Measurements from ENCODE around the gene TNRC18. TPM values are rescaled to one million over a fixed set of nuclear protein-coding genes. Genes with fewer than 3 reads are reported as not detected.

TNRC18 gene
- total and polyA plus RNA-seq, 4 experiments from 2014 or later = 0.11 to 48.9 (median 24.5) TPM

DNA sequence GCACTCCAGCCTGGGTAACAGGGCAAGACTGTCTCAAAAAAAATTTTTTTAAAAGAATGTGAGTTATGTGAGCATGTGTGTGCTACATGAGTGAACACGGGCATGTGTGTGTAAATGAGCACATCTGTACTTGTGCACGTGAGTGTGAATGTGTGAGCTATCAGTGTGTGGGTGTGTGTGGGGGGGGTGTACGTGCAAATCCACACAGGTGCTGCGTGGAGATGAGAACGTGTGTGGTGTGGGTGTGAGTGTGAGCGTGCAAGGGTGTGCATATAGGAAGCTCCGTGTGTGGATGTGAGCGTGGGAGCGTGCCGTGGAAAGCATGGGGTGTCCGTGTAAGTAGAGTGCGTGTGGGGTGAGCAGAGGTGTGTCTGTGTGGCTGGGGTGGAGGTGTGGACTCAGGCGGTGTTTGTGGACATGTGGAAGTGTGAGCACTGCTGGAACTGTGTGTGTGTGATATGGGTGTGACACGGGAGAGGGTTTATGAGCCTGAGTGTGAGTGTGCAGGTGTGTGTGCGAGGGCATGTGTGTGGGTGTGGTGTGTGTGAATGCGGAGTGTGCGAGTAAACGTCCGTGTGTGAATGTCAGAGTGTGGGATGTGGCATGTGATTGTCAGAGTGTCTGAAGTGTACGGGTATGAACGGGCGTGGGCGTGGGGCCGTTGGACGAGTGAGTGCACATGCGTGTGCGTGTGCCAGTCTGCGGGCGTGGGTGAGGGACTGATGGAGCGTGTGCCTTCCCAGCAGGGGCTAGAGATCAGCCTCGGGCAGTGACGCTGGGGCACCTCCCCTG is 45.9 kb upstream of the TNRC18 start:
- Mint-ChIP-seq H3K27me3 (no peaks in the 10 kb centered on the region), H3K36me3 (peaks cover 6 to 14% of the 10 kb centered on the region in 2 donors), H3K4me1 (peaks cover 0 to 6% (median 0%) of the 10 kb centered on the region in 4 donors), H3K9me3 (peaks cover 0 to 5% (median 0%) of the 10 kb centered on the region in 8 donors), H3K27ac (peak overlapping the region in 3 of 7 donors; percentile 4 to 51 (median 38)), H3K4me3 (no peak overlapping the region)
- intact Hi-C loops (cut with micrococcal nuclease) = no loop called here
- H3K27ac ChIP-seq (ENCODE audit: low read depth, low read length) = no peak overlapping the region
- H3K36me3 ChIP-seq (ENCODE audit: insufficient read depth, low read length) = no peaks in the 10 kb centered on the region
- H3K4me3 ChIP-seq (ENCODE audit: low read length in 2 of 2) = no peak overlapping the region
- CTCF ChIA-PET (ENCODE audit: partially characterized antibody) = no interaction called here
- H3K4me1 ChIP-seq (ENCODE audit: insufficient read depth, low read length) = no peaks in the 10 kb centered on the region
- no peak for DNase-seq
- no peaks in the 10 kb centered on the region for H3K9me3 ChIP-seq (ENCODE audit: control insufficient read depth in 1 of 2, low read length in 2 of 2)
- no peaks in the 10 kb centered on the region for H3K27me3 ChIP-seq (ENCODE audit: insufficient read depth, low read length)
- POLR2A ChIA-PET (ENCODE audit: partially characterized antibody) = no interaction called here

DNA sequence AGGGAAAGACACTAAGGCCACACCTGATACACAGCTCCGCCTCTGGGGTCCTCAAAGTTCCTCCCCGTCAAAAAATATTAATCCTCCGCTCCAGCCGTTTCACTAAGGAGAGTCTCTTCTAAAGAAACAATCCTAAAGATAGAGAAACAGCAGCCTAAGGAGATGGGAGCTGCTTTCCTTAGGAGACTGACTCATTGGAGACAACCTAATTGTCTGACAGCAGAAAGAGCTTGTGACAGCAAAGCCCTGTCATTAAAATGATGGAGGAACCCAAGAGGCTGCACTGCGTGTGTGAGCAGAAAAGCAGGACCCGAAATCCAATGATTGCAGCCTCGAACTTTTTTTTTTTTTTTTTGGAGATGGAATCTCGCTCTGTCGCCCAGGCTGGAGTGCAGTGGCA is 44.0 kb upstream of the TNRC18 start:
- Histone ChIP-seq H3K27ac (ENCODE audit: low read depth, low read length) (no peak overlapping the region), H3K4me3 (ENCODE audit: low read length in 2 of 2) (no peak overlapping the region), H3K9me3 (ENCODE audit: control insufficient read depth in 1 of 2, low read length in 2 of 2) (no peaks in the 10 kb centered on the region), H3K27me3 (ENCODE audit: insufficient read depth, low read length) (no peaks in the 10 kb centered on the region), H3K36me3 (ENCODE audit: insufficient read depth, low read length) (no peaks in the 10 kb centered on the region), H3K4me1 (ENCODE audit: insufficient read depth, low read length) (no peaks in the 10 kb centered on the region)
- DNase-seq = no peak
- Mint-ChIP-seq H3K4me3 (no peak overlapping the region), H3K27me3 (no peaks in the 10 kb centered on the region), H3K27ac (no peak overlapping the region), H3K9me3 (peaks cover 0 to 2% (median 0%) of the 10 kb centered on the region in 8 donors), H3K4me1 (peaks cover 0 to 5% (median 0%) of the 10 kb centered on the region in 4 donors), H3K36me3 (peaks cover 3 to 10% of the 10 kb centered on the region in 2 donors)
- CTCF ChIA-PET (ENCODE audit: partially characterized antibody) = no interaction called here
- POLR2A ChIA-PET (ENCODE audit: partially characterized antibody) = no interaction called here
- intact Hi-C loops (cut with micrococcal nuclease) = no loop called here

DNA sequence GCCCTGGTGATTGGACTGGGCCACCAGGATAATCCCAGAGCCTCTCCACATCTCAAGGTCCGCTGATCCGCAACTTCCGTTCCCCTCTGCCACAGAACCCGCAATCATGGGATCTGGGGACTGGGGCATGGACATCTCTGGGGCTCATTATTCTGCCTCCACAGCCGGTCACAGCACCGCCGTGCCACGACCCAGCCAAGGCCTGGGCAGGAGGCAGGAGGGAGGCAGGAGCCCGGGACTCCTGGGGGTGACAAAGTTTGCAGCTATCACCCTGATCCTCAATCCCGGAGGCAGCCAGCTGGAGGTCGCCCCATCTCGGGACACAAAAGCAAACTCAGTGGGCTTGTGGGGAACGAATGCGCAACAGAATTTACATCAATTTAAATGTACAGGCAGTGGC is 42.9 kb upstream of the TNRC18 start:
- Mint-ChIP-seq H3K36me3 (peaks cover 2 to 4% of the 10 kb centered on the region in 2 donors), H3K27ac (no peak overlapping the region)
- CTCF ChIA-PET (ENCODE audit: partially characterized antibody) = no interaction called here

DNA sequence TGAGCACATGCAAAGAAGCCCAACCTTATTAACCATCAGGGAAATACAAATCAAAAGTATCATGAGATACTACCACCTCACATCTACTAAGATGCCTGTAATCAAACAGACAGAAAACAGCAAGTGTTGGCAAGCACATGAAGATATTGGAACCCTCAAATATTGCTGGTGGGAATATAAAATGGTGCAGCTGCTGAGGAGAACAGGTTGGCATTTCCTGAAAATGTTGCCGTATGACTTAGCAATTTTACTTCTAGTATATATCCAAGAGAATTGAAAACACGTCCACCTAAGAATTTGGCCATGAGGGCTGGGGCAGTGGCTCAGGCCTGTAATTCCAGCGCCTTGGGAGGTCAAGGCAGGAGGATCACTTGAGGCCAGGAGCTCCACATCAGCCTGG is 39.4 kb upstream of the TNRC18 start:
- CTCF ChIA-PET (ENCODE audit: partially characterized antibody) = no interaction called here
- intact Hi-C loops (cut with micrococcal nuclease) = no loop called here
- H3K27ac ChIP-seq (ENCODE audit: low read depth, low read length) = no peak overlapping the region
- Mint-ChIP-seq H3K9me3 (no peaks in the 10 kb centered on the region), H3K4me1 (no peaks in the 10 kb centered on the region), H3K4me3 (no peak overlapping the region), H3K27ac (no peak overlapping the region), H3K27me3 (no peaks in the 10 kb centered on the region), H3K36me3 (peaks cover 0 to 3% of the 10 kb centered on the region in 2 donors)
- H3K9me3 ChIP-seq (ENCODE audit: control insufficient read depth in 1 of 2, low read length in 2 of 2) = no peaks in the 10 kb centered on the region
- no peak for DNase-seq
- H3K27me3 ChIP-seq (ENCODE audit: insufficient read depth, low read length) = no peaks in the 10 kb centered on the region
- H3K36me3 ChIP-seq (ENCODE audit: insufficient read depth, low read length) = no peaks in the 10 kb centered on the region
- H3K4me1 ChIP-seq (ENCODE audit: insufficient read depth, low read length) = no peaks in the 10 kb centered on the region
- no peak overlapping the region for H3K4me3 ChIP-seq (ENCODE audit: low read length in 2 of 2)
- POLR2A ChIA-PET (ENCODE audit: partially characterized antibody) = no interaction called here

More for the DNA sequence above, 42.9 kb upstream of the TNRC18 start:
- Mint-ChIP-seq H3K27me3 (no peaks in the 10 kb centered on the region), H3K4me1 (peaks cover 0 to 5% (median 0%) of the 10 kb centered on the region in 4 donors), H3K9me3 (no peaks in the 10 kb centered on the region), H3K4me3 (no peak overlapping the region)
- intact Hi-C loops (cut with micrococcal nuclease) = no loop called here
- no peak overlapping the region for H3K4me3 ChIP-seq (ENCODE audit: low read length in 2 of 2)
- POLR2A ChIA-PET (ENCODE audit: partially characterized antibody) = no interaction called here
- H3K36me3 ChIP-seq (ENCODE audit: insufficient read depth, low read length) = no peaks in the 10 kb centered on the region
- H3K27me3 ChIP-seq (ENCODE audit: insufficient read depth, low read length) = no peaks in the 10 kb centered on the region
- DNase-seq = no peak
- H3K9me3 ChIP-seq (ENCODE audit: control insufficient read depth in 1 of 2, low read length in 2 of 2) = no peaks in the 10 kb centered on the region
- H3K4me1 ChIP-seq (ENCODE audit: insufficient read depth, low read length) = no peaks in the 10 kb centered on the region
- H3K27ac ChIP-seq (ENCODE audit: low read depth, low read length) = no peak overlapping the region

DNA sequence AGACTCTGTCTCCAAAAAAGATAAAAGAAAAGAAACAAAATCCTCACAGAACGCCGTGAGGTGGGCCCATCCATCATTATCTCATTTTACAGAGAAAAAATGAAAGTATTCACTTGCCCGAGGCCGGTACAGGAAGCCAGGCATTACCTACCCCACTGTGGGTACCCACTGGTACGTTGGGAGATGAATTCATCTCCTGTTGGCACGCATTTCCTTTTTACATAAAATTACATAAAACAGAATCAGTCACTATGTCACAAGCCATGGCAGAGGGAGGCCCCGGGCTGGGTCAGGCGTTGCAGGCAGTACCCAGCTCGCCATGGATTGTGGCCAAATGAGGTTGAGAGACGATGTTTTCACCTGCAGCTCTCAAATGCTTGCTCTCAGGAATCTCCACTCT is 38.6 kb upstream of the TNRC18 start:
- intact Hi-C loops (cut with micrococcal nuclease) = no loop called here
- H3K4me3 ChIP-seq (ENCODE audit: low read length in 2 of 2) = no peak overlapping the region
- peaks cover 0 to 3% of the 10 kb centered on the region in 2 donors for H3K36me3 Mint-ChIP-seq
- no peaks in the 10 kb centered on the region for H3K27me3 Mint-ChIP-seq
- no peaks in the 10 kb centered on the region for H3K36me3 ChIP-seq (ENCODE audit: insufficient read depth, low read length)
- no peaks in the 10 kb centered on the region for H3K27me3 ChIP-seq (ENCODE audit: insufficient read depth, low read length)
- CTCF ChIA-PET (ENCODE audit: partially characterized antibody) = interaction anchor here (0.7 kb wide), 1 partner anchor 96 kb away, joined by 3 read pairs; no protein-coding TSS in a partner anchor
- H3K27ac ChIP-seq (ENCODE audit: low read depth, low read length) = no peak overlapping the region
- H3K4me3 Mint-ChIP-seq = peak overlapping the region in 1 of 8 donors; percentile 36
- H3K9me3 Mint-ChIP-seq = no peaks in the 10 kb centered on the region
- H3K9me3 ChIP-seq (ENCODE audit: control insufficient read depth in 1 of 2, low read length in 2 of 2) = no peaks in the 10 kb centered on the region
- H3K27ac Mint-ChIP-seq = no peak overlapping the region
- H3K4me1 ChIP-seq (ENCODE audit: insufficient read depth, low read length) = no peaks in the 10 kb centered on the region
- DNase-seq = no peak
- no peaks in the 10 kb centered on the region for H3K4me1 Mint-ChIP-seq
- POLR2A ChIA-PET (ENCODE audit: partially characterized antibody) = no interaction called here

DNA sequence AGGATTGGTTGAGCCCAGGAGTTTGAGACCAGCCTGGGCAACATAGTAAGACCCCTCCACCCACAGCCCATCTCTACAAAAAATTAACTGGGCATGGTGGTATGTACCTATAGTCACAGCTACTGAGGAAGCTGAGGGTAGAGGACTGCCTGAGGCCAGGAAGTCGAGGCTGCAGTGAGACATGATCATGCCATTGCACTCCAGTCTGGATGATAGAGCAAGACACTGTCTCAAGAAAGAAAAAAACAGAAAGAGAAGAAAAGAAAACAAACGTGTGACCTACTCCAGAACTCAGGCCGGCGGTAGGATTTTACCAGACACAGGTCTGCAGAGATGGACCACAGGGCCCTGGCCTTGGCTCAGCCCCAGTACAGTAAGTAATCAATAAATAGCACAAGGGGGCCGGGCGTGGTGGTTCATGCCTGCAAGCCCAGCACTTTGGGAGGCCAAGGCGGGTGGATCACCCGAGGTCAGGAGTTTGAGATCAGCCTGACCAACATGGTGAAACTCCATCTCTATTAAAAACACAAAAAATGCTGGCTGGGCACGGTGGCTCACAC is 35.4 kb upstream of the TNRC18 start:
- no peaks in the 10 kb centered on the region for H3K4me1 ChIP-seq (ENCODE audit: insufficient read depth, low read length)
- ChIA-PET CTCF (ENCODE audit: partially characterized antibody) (no interaction called here), POLR2A (ENCODE audit: partially characterized antibody) (no interaction called here)
- no peaks in the 10 kb centered on the region for H3K36me3 ChIP-seq (ENCODE audit: insufficient read depth, low read length)
- Mint-ChIP-seq H3K9me3 (no peaks in the 10 kb centered on the region), H3K36me3 (peaks cover 0 to 3% of the 10 kb centered on the region in 2 donors), H3K4me1 (no peaks in the 10 kb centered on the region), H3K4me3 (no peak overlapping the region), H3K27ac (no peak overlapping the region), H3K27me3 (no peaks in the 10 kb centered on the region)
- intact Hi-C loops (cut with micrococcal nuclease) = no loop called here
- no peak overlapping the region for H3K4me3 ChIP-seq (ENCODE audit: low read length in 2 of 2)
- no peak for DNase-seq
- H3K27ac ChIP-seq (ENCODE audit: low read depth, low read length) = no peak overlapping the region
- no peaks in the 10 kb centered on the region for H3K27me3 ChIP-seq (ENCODE audit: insufficient read depth, low read length)
- H3K9me3 ChIP-seq (ENCODE audit: control insufficient read depth in 1 of 2, low read length in 2 of 2) = no peaks in the 10 kb centered on the region

DNA sequence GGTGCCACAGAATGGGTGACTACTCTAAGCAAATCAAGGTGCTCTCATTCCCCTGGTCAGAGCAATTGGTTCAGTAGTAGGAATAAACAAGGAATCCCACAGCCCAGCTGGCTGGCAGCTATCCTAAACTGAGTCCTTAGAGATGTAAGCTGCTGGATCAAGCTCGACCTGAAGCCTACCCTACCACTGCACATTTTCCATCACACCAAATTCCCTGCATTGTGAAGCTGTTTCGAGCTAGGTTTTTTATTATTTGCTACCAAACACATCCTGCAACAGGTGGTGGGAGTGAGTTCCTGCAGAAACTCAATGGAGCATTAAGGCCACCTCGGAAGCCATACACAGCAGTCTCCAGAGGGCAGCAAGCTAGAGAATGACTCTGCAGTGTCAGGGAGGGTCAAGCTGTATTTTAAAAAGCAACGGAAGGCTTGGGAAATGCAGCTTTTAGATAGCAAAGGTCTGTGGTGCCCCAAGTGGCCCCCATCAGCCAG is 33.7 kb upstream of the TNRC18 start:
- no peaks in the 10 kb centered on the region for H3K4me1 ChIP-seq (ENCODE audit: insufficient read depth, low read length)
- no peak overlapping the region for H3K27ac Mint-ChIP-seq
- H3K9me3 Mint-ChIP-seq = no peaks in the 10 kb centered on the region
- CTCF ChIA-PET (ENCODE audit: partially characterized antibody) = interaction anchor here (1.4 kb wide), 1 partner anchor 91 kb away, joined by 6 read pairs; no protein-coding TSS in a partner anchor
- H3K36me3 Mint-ChIP-seq = peaks cover 0 to 7% of the 10 kb centered on the region in 2 donors
- no peak overlapping the region for H3K4me3 ChIP-seq (ENCODE audit: low read length in 2 of 2)
- H3K36me3 ChIP-seq (ENCODE audit: insufficient read depth, low read length) = no peaks in the 10 kb centered on the region
- no peak overlapping the region for H3K27ac ChIP-seq (ENCODE audit: low read depth, low read length)
- H3K27me3 ChIP-seq (ENCODE audit: insufficient read depth, low read length) = no peaks in the 10 kb centered on the region
- no peaks in the 10 kb centered on the region for H3K9me3 ChIP-seq (ENCODE audit: control insufficient read depth in 1 of 2, low read length in 2 of 2)
- no peaks in the 10 kb centered on the region for H3K4me1 Mint-ChIP-seq
- POLR2A ChIA-PET (ENCODE audit: partially characterized antibody) = no interaction called here
- H3K4me3 Mint-ChIP-seq = no peak overlapping the region
- H3K27me3 Mint-ChIP-seq = peaks cover 0 to 2% of the 10 kb centered on the region in 2 donors
- no peak for DNase-seq
- intact Hi-C loops (cut with micrococcal nuclease) = no loop called here

All from CD4-positive, alpha-beta memory T cell (primary cell).